Erythroblast (primary cell): ENCODE results near the gene SDK2.

ENCODE experiments used
- GATA1 ChIP-seq: IDR thresholded peaks from 2 replicates; pipeline ENCODE4 v1.6.1; 2011; ENCODE audit warnings: low read depth, mild to moderate bottlenecking, control low read depth, low read length, moderate library complexity
- POLR2A ChIP-seq: IDR thresholded peaks from 2 replicates; pipeline ENCODE4 v1.6.1; 2011; ENCODE audit warnings: mild to moderate bottlenecking, low read length

GRCh38 chr17:73343739-73344454, 300.3 kb downstream of the SDK2 start:
- TF ChIP-seq POLR2A (no peak), GATA1 (no peak)
